Measurements from ENCODE around the gene ASB3.

The ASB3 gene

GRCh38 chr2:53786352-53786704 is 425 bp downstream of the ASB3 start:
- no peaks in the 10 kb centered on the region for H3K27me3 ChIP-seq (ENCODE audit: control insufficient read depth, low read length)
- no peaks in the 10 kb centered on the region for H3K9me3 ChIP-seq (ENCODE audit: control insufficient read depth, insufficient read depth, low read length)
- peak overlapping the region; percentile 96 for H3K4me3 ChIP-seq (ENCODE audit: low read length)
- peaks cover 99% of the 10 kb centered on the region for H3K79me2 ChIP-seq (ENCODE audit: control insufficient read depth, low read length)
- peaks cover 33% of the 10 kb centered on the region for H3K4me1 ChIP-seq (ENCODE audit: control insufficient read depth, low read length)
- TF ChIP-seq CTCF (IDR thresholded peaks at IDR 0.05; ENCODE audit: low read depth, low read length, poor library complexity, severe bottlenecking) (no peak), EZH2phosphoT487 (IDR thresholded peaks at IDR 0.05; ENCODE audit: borderline replicate concordance, low read length) (no peak)
- peaks cover 3% of the 10 kb centered on the region; the same call in 1 of the 2 replicates for H4K20me1 ChIP-seq (ENCODE audit: control insufficient read depth, insufficient read depth, low read depth, low read length)
- peaks cover 4% of the 10 kb centered on the region for H3F3A ChIP-seq (ENCODE audit: control insufficient read depth, insufficient read depth)
- peak overlapping the region; percentile 61 for H3K4me2 ChIP-seq (ENCODE audit: low read length)
- H3K36me3 ChIP-seq (ENCODE audit: control insufficient read depth, low read length): peaks cover 44% of the 10 kb centered on the region
- peak overlapping the region; percentile 68 for H3K27ac ChIP-seq (ENCODE audit: low read depth, low read length)
- no peaks in the 10 kb centered on the region for H3K9me2 ChIP-seq (replicated peaks; ENCODE audit: control insufficient read depth, low read length)

- Histone ChIP-seq H3K4me1 (ENCODE audit: control insufficient read depth, low read length) (peaks cover 33% of the 10 kb centered on the region), H3K4me2 (ENCODE audit: low read length) (peak overlapping the region; percentile 61), H3K27ac (ENCODE audit: low read depth, low read length) (no peak overlapping the region), H3K79me2 (ENCODE audit: control insufficient read depth, low read length) (peaks cover 100% of the 10 kb centered on the region), H3K9me3 (ENCODE audit: control insufficient read depth, insufficient read depth, low read length) (no peaks in the 10 kb centered on the region), H3K27me3 (ENCODE audit: control insufficient read depth, low read length) (no peaks in the 10 kb centered on the region), H3F3A (ENCODE audit: control insufficient read depth, insufficient read depth) (peaks cover 4% of the 10 kb centered on the region), H3K36me3 (ENCODE audit: control insufficient read depth, low read length) (peaks cover 54% of the 10 kb centered on the region), H3K9me2 (replicated peaks; ENCODE audit: control insufficient read depth, low read length) (no peaks in the 10 kb centered on the region), H3K4me3 (ENCODE audit: low read length) (peak overlapping the region; percentile 96), H4K20me1 (ENCODE audit: control insufficient read depth, insufficient read depth, low read depth, low read length) (peaks cover 3% of the 10 kb centered on the region; the same call in 1 of the 2 replicates)
- TF ChIP-seq CTCF (IDR thresholded peaks at IDR 0.05; ENCODE audit: low read depth, low read length, poor library complexity, severe bottlenecking) (no peak), EZH2phosphoT487 (IDR thresholded peaks at IDR 0.05; ENCODE audit: borderline replicate concordance, low read length) (no peak)
Observed at GRCh38 chr2:53785366-53785765, 1.4 kb downstream of the ASB3 start.

- Histone ChIP-seq H3K9me3 (ENCODE audit: control insufficient read depth, insufficient read depth, low read length) (no peaks in the 10 kb centered on the region), H3K27ac (ENCODE audit: low read depth, low read length) (no peak overlapping the region), H3K36me3 (ENCODE audit: control insufficient read depth, low read length) (peaks cover 63% of the 10 kb centered on the region), H3K79me2 (ENCODE audit: control insufficient read depth, low read length) (peaks cover 100% of the 10 kb centered on the region), H4K20me1 (ENCODE audit: control insufficient read depth, insufficient read depth, low read depth, low read length) (peaks cover 3% of the 10 kb centered on the region; the same call in 1 of the 2 replicates), H3K4me1 (ENCODE audit: control insufficient read depth, low read length) (peaks cover 33% of the 10 kb centered on the region), H3F3A (ENCODE audit: control insufficient read depth, insufficient read depth) (peaks cover 4% of the 10 kb centered on the region), H3K4me3 (ENCODE audit: low read length) (peak overlapping the region; percentile 96), H3K4me2 (ENCODE audit: low read length) (peak overlapping the region; percentile 61), H3K9me2 (replicated peaks; ENCODE audit: control insufficient read depth, low read length) (no peaks in the 10 kb centered on the region), H3K27me3 (ENCODE audit: control insufficient read depth, low read length) (no peaks in the 10 kb centered on the region)
- TF ChIP-seq EZH2phosphoT487 (IDR thresholded peaks at IDR 0.05; ENCODE audit: borderline replicate concordance, low read length) (no peak), CTCF (IDR thresholded peaks at IDR 0.05; ENCODE audit: low read depth, low read length, poor library complexity, severe bottlenecking) (no peak)
Observed at GRCh38 chr2:53784436-53784835, 2.3 kb downstream of the ASB3 start.
